Cardiac fibroblast (primary cell): Measurements from ENCODE around the gene NRDC.

Experiments used
- DNase-seq, 2 donors: peaks; one replicate each; pipeline versions ENCODE4 v3.0.0 to v3.0.0-alpha.2; 2010; ENCODE audit warnings: low read depth in 2 of 2
- H3K4me3 ChIP-seq, 2 donors: replicated peaks in 1 of 2; 1 replicate in 1 of 2; 2 replicates in 1 of 2; pipeline ENCODE4 v1.5.1; 2011; ENCODE audit warnings: low read depth in 2 of 2, low read length in 2 of 2, mild to moderate bottlenecking in 2 of 2, moderate library complexity in 1 of 2
- TF ChIP-seq, protein P1 (sequence below): IDR thresholded peaks from one replicate; pipeline ENCODE4 v1.5.1; 2011; ENCODE audit warnings: low read depth, mild to moderate bottlenecking, low read length, inconsistent platforms

The NRDC gene

GRCh38 chr1:51907079-51907702 is 28.7 kb upstream of the NRDC start:
- peak; percentile 8 to 14 for DNase-seq
- TF ChIP-seq, protein P1, sequence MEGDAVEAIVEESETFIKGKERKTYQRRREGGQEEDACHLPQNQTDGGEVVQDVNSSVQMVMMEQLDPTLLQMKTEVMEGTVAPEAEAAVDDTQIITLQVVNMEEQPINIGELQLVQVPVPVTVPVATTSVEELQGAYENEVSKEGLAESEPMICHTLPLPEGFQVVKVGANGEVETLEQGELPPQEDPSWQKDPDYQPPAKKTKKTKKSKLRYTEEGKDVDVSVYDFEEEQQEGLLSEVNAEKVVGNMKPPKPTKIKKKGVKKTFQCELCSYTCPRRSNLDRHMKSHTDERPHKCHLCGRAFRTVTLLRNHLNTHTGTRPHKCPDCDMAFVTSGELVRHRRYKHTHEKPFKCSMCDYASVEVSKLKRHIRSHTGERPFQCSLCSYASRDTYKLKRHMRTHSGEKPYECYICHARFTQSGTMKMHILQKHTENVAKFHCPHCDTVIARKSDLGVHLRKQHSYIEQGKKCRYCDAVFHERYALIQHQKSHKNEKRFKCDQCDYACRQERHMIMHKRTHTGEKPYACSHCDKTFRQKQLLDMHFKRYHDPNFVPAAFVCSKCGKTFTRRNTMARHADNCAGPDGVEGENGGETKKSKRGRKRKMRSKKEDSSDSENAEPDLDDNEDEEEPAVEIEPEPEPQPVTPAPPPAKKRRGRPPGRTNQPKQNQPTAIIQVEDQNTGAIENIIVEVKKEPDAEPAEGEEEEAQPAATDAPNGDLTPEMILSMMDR: no peak
- H3K4me3 ChIP-seq: no peak overlapping the region

DNA sequence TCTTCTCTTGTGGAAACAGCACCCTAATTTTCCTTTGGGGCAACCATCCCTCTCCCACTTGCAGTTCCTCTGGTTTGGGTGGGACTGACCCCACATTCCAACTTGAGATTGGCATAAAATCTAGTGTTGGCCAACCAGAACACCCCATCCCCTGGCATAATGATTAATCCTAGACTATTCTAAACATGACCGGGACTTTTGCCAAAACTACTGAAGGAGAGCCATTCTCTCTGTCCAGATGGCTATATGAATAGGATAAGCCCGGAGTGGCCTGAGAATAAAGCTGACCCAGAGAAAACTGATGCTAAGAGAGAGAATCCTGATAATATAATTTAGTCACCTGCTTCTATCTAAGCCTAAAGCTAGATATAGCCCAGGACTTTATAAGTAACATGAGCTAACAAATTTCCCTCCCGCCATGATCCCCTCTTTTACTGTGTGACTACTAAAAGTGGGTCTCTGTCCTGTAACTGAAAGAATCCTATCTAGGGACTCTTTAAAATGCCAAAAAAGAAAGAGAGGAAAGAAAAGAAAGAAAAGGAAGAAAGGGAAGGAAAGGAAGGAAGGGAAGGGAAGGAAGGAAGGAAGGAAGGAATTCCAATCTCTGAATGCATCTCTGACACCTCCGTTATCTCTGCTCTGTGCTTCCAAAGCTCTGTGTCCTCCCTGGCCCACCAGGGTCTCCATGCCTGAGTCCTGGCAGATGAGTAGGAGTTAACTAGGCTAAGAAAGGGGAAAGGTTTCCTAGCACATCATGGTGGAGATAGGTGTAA is 28.0 kb upstream of the NRDC start:
- DNase-seq: peak; percentile 53 to 65
- H3K4me3 ChIP-seq: no peak overlapping the region
- TF ChIP-seq, protein P1: no peak

GRCh38 chr1:51902456-51902855 is 23.9 kb upstream of the NRDC start:
- TF ChIP-seq, protein P1: no peak
- H3K4me3 ChIP-seq: no peak overlapping the region
- DNase-seq: no peak

- H3K4me3 ChIP-seq: no peak overlapping the region
- DNase-seq: peak in 1 of 2 donors; percentile 8
- TF ChIP-seq, protein P1: no peak
Observed at GRCh38 chr1:51901151-51901550, 22.6 kb upstream of the NRDC start.

DNA sequence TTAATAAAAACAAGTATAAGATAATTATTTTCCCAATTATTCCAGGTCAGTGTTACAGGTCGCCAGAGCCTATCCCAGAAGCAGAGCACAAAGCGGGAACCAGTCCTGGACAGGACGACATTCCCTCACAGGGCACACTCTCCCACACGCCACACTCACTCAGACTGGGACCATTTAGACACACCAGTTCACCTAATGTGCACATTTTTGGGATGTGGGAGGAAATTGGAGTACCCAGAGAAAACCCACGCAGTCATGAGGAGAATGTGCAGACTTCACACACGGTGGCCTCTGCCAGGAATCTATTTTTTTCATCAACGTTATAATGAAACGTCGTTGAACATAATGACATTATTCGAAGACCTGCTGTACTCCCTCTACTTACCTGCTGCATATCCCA is 20.5 kb upstream of the NRDC start:
- TF ChIP-seq, protein P1: no peak
- no peak overlapping the region for H3K4me3 ChIP-seq
- DNase-seq: no peak

GRCh38 chr1:51898090-51898734 is 19.7 kb upstream of the NRDC start:
- no peak overlapping the region for H3K4me3 ChIP-seq
- TF ChIP-seq, protein P1: no peak
- peak; percentile 75 to 95 for DNase-seq
